GM21529 (cell line): Measurements from ENCODE around the gene CTPS2.
"Not testable (repeated sequence)": the region's sequence is repeated elsewhere in the genome, so short reads cannot be mapped to it uniquely, and the experiment has no call there.

Experiments
- ATAC-seq: cut with Tn5 transposase; IDR thresholded peaks from one replicate; pipeline ENCODE4 v1.9.1; 2021; ENCODE audit not compliant: unreplicated experiment

CTPS2 gene

DNA sequence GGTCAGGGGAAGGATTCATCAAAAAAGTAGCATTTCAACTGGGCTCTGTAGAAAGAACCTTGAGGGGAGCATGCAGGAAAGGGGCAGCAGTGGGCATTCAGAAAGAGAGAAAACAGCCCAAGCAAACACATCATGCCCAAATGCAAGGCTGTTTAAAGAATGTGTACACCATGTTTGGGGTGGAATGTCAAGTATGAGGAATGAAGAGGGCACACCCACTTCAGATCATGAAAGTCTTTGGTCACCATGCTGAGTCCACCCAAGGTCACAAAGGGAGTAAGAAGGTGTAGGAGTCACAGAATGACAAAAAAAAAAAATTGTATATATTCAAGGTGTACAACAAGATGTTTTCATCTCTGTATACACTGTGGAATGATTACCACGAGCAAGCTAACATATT lies 53.1 kb downstream of the CTPS2 start:
- no peak for ATAC-seq

DNA sequence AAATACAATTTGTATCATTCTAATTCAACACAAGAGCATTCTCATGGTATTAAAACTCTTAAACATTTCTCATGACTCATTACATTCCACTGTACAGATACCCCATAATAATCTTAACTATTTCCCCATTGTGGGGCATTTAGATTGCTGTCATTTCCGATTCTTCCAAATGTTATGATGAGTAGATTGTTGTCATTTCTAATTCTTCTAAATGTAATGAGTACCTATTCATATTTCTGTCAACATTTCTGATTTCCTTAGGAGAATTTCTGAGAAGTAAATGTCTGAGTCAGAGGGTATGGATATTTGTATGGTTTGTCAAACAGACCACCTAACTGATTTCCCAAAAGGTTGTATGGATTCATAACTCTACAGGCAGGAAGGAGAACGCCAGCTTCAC lies 54.2 kb downstream of the CTPS2 start:
- no peak for ATAC-seq

DNA sequence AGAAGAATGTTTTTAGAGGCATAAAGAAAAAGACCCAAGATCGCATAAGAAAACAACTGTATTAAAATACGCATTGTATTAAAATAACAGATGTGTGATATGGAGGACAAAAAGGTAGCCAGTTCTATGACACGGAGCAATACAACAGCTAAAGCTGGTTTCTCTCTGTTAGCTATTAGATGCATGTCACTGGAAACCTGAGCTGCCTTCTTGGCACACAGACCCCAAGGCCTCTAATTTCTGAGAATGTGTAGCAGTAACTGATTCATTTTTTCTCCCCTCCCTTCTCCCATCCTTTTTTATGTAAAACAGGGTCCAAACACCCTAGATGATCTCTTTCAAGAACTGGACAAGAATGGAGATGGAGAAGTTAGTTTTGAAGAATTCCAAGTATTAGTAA lies 58.4 kb downstream of the CTPS2 start:
- no peak for ATAC-seq

DNA sequence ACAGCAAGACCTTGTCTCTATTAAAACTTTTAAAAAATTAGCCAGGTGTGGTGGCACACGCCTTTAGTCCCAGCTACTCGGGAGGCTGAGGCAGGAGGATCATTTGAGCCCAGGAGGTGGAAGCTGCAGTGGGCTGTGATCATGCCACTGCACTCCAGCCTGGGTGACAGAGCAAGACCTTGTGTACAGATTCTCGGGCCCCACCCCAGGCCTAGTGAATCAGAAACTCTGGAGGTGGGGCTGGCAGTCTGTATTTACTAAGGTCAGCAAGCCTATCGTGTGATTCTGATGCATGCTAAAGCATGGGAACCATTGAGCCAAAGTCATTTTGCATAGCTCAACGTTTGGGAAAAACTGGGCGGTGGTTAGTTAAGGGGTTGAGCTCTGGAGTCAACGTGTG lies 59.0 kb downstream of the CTPS2 start:
- ATAC-seq = no peak

DNA sequence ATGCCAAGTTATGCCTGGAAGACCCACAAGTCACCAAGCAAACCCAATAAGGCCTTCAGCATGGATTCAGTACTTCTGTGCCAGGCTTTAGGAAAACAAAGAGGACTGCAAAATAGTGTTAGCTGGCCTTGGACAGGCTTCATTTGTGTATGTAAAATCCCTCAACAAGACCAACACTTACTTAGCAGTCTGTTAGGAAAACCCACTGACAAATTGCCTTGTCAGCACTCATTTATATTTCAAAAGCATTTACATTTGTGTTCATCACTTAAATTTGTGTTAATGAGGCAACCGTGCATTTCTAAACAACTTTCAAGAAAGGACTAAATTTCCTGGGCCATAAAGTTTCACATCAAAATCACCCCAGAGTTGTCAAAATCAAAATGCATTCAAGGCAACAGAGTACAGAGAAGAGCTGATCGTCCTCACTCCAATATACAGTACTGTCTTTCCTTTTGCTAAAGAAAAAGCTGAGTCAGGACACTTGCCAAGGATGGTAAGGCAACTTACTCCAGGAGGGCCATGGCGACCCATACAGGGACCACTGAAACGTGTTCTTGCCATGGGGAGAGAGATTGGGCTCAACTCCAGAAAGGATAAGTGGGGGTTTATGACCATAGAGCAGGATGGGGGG lies 61.0 kb downstream of the CTPS2 start:
- ATAC-seq = no peak

DNA sequence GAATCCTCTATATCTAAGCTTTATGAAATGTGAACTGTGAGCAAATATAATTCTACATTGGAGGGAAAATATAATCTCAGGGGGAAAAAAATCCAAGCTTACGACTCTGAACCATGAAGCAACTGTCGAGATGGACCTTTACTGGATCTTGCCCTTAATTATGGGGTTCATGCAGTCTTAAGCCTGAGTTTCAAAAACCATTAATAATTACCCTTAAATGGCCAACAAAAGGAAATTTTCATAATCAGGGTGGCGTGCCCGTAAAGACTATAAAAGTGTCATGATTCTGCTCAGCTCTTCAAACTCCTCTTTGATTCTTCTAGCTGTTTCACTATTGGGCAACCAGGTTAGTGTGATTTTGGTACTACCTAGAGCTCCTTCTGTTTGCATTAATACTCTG lies 62.6 kb downstream of the CTPS2 start, which contains the start of gene S100G:
TSS of gene S100G (plus strand) at position 301 of the 400 bp plus-strand sequence. CDS start 849 bp downstream, outside the sequence.
- no peak for ATAC-seq

DNA sequence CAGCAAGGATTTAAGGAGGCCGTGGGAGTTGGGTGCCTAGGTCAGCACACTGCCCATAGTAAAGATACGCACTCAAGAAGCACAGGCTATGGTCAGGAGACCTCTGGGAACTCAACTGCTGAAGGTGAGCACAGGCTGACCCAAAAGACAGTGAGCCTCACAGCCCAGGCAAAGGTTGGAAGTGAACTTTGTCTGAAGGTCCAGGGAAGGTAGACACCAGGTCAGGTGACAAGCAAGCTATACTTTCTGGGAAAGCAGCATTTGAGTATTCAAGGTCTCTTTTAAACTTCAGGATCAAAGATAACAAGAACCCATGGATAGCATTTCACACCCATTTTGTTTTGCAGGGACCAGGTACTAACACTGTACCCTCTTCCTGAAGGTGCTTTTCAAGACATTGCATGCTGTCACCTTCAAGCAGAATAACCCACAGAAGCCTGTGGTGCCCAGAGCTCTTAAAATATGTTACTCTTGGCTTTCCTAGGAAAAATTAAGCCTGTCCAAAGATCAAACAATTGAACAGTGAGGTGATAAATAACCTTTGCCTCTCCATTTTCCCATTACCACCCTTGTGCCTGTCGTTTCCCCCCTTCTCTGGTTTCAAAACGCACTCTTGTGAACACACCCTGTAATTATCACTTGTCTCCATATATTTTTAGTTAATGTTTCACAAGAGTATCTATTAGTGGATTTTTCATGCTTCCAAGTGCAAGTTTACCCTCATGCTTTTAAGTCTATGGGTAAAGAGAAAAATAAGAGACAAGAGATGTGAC lies 65.9 kb downstream of the CTPS2 start:
- no peak for ATAC-seq

DNA sequence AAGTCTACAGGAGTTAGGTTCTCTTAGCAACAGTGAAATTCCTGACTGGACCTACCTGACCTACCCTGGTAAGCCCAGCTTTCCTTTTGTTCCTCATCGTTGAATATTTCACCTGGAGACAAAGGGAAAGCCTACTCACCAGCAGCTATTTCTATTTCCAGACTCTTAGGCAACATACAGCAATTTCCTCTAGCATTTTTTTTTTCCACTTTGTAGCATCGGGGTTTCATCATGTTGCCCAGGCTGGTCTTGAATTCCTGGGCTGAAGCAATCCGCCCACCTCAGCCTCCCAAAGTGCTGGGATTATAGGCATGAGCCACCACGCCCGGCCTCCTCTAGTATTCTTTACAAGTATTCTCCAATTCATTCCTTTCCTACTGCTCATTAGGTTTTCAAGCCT lies 69.3 kb downstream of the CTPS2 start:
- ATAC-seq = no peak

DNA sequence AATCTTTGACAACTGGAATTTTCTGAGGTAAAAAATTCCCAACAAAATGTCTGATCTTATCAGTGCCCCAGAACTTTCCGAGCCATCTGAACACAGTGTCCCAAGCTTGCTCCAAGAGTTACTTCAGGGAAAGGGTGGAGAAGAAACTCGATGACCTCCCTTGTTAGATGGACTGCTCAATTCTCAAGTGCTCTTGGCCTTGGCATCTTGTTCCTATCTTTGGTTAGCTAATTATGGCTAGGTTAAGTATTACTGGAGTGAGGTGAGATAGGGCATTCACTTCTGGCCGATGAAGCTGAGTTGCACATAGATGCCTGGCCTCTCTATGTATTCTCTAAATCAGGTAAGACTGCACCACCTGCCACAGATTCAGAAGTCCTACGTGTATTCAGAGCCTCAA lies 71.6 kb downstream of the CTPS2 start:
- no peak for ATAC-seq

DNA sequence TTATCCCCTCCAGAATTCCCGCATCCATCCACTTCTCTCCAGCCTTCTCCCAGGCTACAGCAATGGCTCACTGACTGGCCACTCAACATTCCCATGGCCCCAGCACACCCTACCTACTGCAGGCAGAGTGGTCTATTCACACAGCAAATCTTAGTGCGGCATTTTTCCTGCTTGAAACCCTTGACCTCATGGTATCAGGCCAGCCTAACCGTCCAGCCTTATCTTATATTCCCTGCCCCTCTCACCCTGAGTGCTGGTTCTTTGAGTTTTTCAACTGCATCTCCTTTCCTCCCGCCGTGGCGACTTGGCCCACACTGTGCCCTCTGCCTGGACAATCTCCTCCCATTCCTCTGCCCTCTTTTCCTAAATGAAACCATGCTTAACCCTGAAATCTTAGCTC lies 72.5 kb downstream of the CTPS2 start:
- no peak for ATAC-seq

DNA sequence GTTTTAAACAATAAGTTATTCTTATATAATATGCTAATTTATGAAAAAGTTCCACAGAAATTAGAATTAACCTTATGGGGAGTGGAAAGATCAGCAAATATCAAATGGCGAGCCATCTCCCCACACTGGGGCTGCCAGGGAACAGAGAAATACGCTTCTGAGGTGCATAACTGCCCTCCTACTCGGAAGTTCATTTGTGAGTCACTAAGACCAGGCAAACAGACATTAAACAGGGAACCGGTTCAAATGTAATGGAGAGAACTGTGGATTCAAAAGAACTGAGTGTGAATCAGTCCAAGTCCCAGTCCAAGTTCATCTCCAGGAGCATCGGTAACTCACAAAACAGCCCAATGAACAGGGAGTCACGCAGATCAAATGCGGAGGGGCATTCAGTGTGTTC lies 73.9 kb downstream of the CTPS2 start:
- ATAC-seq = no peak

DNA sequence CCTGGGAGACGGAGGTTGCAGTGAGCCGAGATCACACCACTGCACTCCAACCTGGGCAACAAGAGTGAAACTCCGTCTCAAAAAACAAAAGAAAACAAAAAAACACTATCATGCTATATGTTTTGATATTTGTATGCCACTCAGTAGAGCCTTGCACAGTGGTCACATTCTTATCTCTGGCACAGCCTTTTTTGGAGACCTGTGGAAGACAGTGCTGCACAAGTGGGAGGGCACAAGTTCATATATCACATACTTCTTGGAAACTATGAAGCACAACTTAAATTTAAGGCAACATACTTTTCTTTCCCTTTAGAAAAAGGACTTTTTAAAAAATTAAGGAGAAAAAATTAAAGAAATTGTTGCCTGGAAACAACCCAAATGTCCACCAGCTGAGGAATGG lies 76.9 kb downstream of the CTPS2 start:
- ATAC-seq = no peak

DNA sequence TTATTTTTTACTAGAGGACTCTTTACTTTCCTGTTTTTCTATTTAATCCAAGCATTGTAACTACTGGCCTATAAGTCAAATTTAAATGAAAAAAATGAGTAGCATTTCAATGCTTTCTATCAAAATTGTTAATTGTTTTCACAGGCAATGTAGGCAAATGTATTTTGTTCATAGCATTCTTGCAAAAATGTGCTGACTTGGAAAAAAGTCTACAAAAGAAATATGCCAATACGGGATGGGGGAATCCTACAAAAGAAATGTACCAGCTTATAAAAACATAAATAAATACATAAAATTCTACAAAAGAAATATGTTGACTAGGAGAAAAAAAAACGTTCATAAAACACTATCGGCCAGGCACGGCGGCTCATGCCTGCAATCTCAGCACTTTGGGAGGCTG lies 77.4 kb downstream of the CTPS2 start:
- ATAC-seq = no peak

DNA sequence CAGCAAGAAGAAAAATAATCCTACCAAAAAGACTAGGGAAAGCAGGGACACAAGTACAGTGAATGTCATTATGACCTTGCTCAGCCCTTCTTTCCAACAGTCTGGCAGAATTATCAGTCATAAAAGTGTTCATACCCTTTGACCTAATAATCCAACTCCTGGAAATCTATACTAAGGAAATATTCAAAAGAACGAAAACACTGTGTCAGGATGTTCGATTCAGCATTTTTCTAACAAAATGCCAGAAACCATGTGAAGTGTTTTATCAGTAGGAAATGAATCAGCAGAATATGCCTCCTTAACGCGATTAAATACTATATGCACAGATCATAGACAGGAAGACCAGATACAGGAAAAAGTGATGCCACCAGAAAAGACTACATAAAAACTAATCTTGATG lies 78.7 kb downstream of the CTPS2 start:
- ATAC-seq = no peak

DNA sequence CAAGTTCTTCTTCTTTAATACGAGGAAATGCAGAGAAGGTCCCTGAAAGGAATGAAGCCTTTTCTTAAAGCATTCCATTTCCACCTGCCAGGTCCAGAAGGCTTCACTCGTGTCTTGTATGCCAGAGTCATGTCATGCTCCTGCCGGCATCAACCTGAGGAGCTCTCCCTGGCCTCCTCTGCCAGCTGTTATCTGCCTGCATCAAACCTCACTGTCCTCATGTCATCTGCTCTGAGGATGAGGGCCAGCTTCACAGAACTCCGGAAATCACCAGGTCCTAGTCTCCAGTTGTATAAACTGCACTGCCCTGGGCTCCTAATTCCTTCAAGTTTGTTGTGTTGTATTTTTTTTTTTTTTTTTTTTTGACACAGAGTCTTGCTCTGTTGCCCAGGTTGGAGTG lies 82.6 kb downstream of the CTPS2 start:
- ATAC-seq = no peak

DNA sequence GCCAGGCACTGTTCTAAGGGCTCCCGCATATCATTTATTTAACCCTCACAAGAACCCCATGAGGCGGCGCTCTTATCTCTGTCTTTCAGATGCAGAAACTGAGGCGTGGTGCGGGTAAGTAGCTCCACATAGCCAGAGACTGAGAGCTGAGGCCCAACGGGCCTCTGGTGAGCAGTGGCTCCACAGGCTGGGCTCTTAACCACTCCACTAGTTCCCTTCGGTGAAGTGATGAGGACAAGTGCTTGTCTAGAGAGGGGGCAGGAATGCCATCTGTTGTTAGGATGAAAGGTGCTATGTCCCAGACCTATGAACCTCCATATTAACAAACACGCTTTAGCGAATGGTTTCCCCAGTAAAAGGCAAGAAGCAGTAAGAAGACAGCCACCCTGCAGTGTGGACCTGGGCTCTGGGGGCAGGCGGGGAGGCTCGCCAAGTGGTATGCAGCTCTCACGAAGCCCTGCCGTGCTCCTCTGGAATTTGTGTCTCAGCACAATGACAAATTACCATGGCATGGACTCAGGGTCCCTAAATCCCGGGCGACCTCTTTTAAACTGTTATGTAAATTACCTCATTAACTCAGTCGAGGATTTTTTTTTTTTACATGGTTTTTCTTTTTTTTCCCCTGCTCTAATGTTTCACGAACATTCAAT lies 83.4 kb downstream of the CTPS2 start:
- no peak for ATAC-seq

DNA sequence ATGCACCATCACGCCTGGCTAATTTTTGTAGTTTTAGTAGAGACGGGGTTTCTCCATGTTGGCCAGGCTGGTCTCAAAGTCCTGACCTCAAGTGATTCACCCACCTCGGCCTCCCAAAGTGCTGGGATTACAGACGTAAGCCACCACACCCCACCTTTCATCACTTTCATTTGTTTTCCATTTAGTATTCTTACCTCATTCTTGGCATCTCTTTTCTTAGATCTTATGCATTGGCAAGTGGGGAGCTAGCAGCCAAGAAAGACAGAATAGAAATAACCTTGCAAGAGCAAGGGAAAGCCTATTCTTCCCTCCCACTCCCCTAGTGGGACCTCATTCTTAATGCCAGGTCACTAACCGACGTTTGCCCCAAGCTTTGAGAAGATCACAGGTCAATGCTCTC lies 84.0 kb downstream of the CTPS2 start:
- not testable (repeated sequence) for ATAC-seq

DNA sequence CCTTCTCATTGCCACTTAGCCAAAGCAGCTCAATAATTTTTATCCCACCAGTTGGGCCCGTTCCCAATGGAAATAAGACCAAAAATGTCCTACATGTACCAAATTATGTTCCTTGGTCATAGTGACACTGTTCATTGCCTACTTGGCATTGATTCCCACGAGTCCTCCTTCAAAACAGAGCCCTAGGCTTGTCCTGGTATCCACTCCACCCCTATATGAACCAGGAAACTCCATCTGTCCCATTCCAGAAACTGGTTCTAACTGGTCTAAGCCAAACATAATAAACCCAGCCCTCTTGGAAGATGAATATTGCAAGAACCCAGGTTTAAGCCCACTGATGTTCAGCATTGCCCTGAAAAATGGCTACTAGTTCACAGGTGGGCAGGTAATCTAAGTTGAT lies 93.4 kb downstream of the CTPS2 start:
- no peak for ATAC-seq

DNA sequence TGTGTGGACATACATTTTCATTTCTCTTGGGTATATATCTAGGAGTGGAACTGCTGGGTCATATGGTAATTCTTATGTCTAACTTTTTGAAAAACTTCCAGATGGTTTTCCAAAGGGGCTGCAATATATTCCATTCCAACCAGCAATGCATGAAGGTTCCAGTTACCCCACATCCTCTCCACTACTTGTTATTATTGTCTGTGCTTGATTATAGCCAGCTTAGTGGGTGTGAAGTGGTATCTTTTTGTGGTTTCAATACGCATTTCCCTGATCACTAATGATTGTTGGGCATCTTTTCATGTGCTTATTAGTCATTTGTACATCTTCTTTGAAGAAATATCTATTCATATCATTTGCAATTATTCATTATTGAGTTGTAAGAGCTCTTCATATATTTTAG lies 94.0 kb downstream of the CTPS2 start:
- no peak for ATAC-seq

DNA sequence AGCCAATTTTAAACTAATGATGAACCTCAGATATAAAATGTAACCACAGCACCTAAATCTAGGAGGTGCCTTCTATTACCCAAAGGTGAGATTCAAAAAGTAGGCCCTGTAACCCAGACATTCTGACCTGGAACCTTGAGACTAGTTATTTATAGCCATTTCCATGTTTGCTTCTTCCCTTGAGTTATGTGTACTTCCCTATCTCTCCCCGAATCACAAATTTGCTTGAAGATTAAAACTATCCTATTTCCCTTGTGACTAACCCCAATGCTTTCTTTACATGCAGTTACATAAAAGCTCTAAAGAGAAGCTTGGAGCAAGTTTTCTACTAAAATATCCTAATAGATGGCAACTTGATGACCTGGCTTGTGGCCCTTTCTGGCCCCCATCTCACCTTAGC lies 95.1 kb downstream of the CTPS2 start:
- ATAC-seq = no peak

DNA sequence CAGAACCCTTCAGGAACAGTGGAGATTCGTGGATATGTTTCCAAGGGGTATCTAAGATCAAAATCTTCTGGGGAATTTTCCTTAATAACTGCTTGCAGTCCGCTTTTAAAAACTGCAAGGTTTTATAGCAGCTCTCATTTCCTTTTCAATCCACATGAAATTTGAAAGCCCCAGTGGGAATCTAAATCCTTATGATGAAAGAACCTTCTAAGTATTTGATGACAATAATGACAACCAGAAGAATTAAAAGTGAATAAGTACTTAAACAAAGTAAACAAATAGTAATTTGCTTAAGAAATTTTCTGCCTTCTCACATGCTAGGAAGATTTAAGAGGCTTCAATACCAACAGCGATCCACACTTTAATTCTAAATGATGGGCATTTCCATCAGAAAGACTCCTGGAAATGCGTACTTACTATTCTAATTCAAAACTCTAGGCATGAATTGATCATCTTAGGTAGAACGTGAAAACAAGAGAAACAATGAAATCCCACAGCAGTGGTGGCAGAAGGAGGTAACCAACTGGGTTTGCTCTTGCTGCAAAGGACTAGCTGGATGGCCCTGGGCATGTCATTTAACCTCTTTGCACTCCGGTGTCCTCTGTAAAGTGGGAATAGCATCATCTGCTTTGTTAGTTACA lies 100.1 kb downstream of the CTPS2 start:
- no peak for ATAC-seq

DNA sequence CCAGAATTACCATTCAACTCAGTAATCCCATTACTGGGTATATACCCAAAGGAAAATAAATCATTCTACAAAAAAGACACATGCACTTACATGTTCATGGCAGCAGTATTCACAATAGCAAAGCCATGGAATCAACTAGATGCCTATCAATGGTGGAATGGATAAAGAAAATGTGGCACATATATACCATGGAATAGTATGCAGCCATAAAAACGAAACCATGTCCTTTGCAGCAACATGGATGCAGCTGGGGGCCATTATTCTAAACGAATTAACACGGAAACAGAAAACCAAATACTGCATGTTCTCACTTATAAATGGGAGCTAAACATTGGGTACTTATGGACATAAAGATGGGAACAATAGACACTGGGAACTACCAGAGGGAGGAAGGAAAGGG lies 101.8 kb downstream of the CTPS2 start:
- ATAC-seq = not testable (repeated sequence)
